ENCODE results near the gene ACTR1A. TPM values are rescaled to one million over a fixed set of nuclear protein-coding genes. Genes with fewer than 3 reads are reported as not detected.

The ACTR1A gene
- total RNA-seq, 1 experiment from 2014 or later = 128 TPM

- H3K4me1 ChIP-seq (ENCODE audit: insufficient read depth, low read length, poor library complexity, severe bottlenecking) = no peaks in the 10 kb centered on the region
- TF ChIP-seq EZH2 (IDR thresholded peaks at IDR 0.05; ENCODE audit: borderline replicate concordance, low read depth, low read length, poor library complexity, severe bottlenecking) = no peak
- TF ChIP-seq CTCF (conservative IDR thresholded peaks at IDR 0.05; ENCODE audit: low read depth, low read length) = no peak
- H3K4me3 ChIP-seq (ENCODE audit: low read depth, low read length, poor library complexity, severe bottlenecking) = no peak overlapping the region
- ChIA-PET POLR2A (ENCODE audit: low non-redundant PET) (no interaction called here), CTCF (interaction anchor here (0.6 kb wide), 1 partner anchor 99 kb away, joined by 4 read pairs; no protein-coding TSS in a partner anchor)
- BruUV-seq (replicated peaks) = no TSS peak
- H3K27me3 ChIP-seq (replicated peaks; ENCODE audit: insufficient read depth, low read depth, low read length, poor library complexity) = no peaks in the 10 kb centered on the region
- no peaks in the 10 kb centered on the region for H3K36me3 ChIP-seq (ENCODE audit: insufficient read depth, low read length, poor library complexity, severe bottlenecking)
- intact Hi-C loops (cut with micrococcal nuclease; ENCODE audit: unreplicated experiment) = no loop called here
- DNase-seq (ENCODE audit: low spot score) = no peak
- no peaks in the 10 kb centered on the region for H3K9me3 ChIP-seq (ENCODE audit: low read depth, low read length, poor library complexity, severe bottlenecking)
- H3K27ac ChIP-seq (ENCODE audit: low read depth, low read length, poor library complexity, severe bottlenecking) = no peak overlapping the region
Measured at GRCh38 chr10:102497545-102497944, 5.0 kb downstream of the ACTR1A start.

- no peaks in the 10 kb centered on the region for H3K9me3 ChIP-seq (ENCODE audit: low read depth, low read length, poor library complexity, severe bottlenecking)
- CTCF ChIA-PET = no interaction called here
- TF ChIP-seq CTCF (conservative IDR thresholded peaks at IDR 0.05; ENCODE audit: low read depth, low read length) (no peak), EZH2 (IDR thresholded peaks at IDR 0.05; ENCODE audit: borderline replicate concordance, low read depth, low read length, poor library complexity, severe bottlenecking) (no peak)
- intact Hi-C loops (cut with micrococcal nuclease; ENCODE audit: unreplicated experiment) = no loop called here
- no peak overlapping the region for H3K4me3 ChIP-seq (ENCODE audit: low read depth, low read length, poor library complexity, severe bottlenecking)
- POLR2A ChIA-PET (ENCODE audit: low non-redundant PET) = no interaction called here
- peaks cover 3% of the 10 kb centered on the region for H3K36me3 ChIP-seq (ENCODE audit: insufficient read depth, low read length, poor library complexity, severe bottlenecking)
- BruUV-seq (replicated peaks) = no TSS peak
- H3K27me3 ChIP-seq (replicated peaks; ENCODE audit: insufficient read depth, low read depth, low read length, poor library complexity) = no peaks in the 10 kb centered on the region
- no peak overlapping the region for H3K27ac ChIP-seq (ENCODE audit: low read depth, low read length, poor library complexity, severe bottlenecking)
- no peak for DNase-seq (ENCODE audit: low spot score)
- H3K4me1 ChIP-seq (ENCODE audit: insufficient read depth, low read length, poor library complexity, severe bottlenecking) = no peaks in the 10 kb centered on the region
Measured at GRCh38 chr10:102493771-102494170, 8.7 kb downstream of the ACTR1A start.

- BruUV-seq (replicated peaks) = no TSS peak
- ChIA-PET CTCF (no interaction called here), POLR2A (ENCODE audit: low non-redundant PET) (no interaction called here)
- Histone ChIP-seq H3K36me3 (ENCODE audit: insufficient read depth, low read length, poor library complexity, severe bottlenecking) (peaks cover 11% of the 10 kb centered on the region), H3K4me1 (ENCODE audit: insufficient read depth, low read length, poor library complexity, severe bottlenecking) (no peaks in the 10 kb centered on the region), H3K9me3 (ENCODE audit: low read depth, low read length, poor library complexity, severe bottlenecking) (no peaks in the 10 kb centered on the region), H3K4me3 (ENCODE audit: low read depth, low read length, poor library complexity, severe bottlenecking) (no peak overlapping the region), H3K27me3 (replicated peaks; ENCODE audit: insufficient read depth, low read depth, low read length, poor library complexity) (no peaks in the 10 kb centered on the region), H3K27ac (ENCODE audit: low read depth, low read length, poor library complexity, severe bottlenecking) (no peak overlapping the region)
- no peak for DNase-seq (ENCODE audit: low spot score)
- no peak for TF ChIP-seq EZH2 (IDR thresholded peaks at IDR 0.05; ENCODE audit: borderline replicate concordance, low read depth, low read length, poor library complexity, severe bottlenecking)
- TF ChIP-seq CTCF (conservative IDR thresholded peaks at IDR 0.05; ENCODE audit: low read depth, low read length) = no peak
- intact Hi-C loops (cut with micrococcal nuclease; ENCODE audit: unreplicated experiment) = no loop called here
Measured at GRCh38 chr10:102492983-102493382, 9.5 kb downstream of the ACTR1A start.
